HG03025 (cell line): ENCODE measurements around the gene PAN2.
A peak's percentile ranks its signal among the peaks of the same experiment; 100 is the strongest.
"Not testable (repeated sequence)": the region's sequence is repeated elsewhere in the genome, so short reads cannot be mapped to it uniquely, and the experiment has no call there.

Source experiments
- ATAC-seq: cut with Tn5 transposase; IDR thresholded peaks from one replicate; pipeline ENCODE4 v1.9.1; 2021; ENCODE audit warnings: mild to moderate bottlenecking, moderate library complexity; ENCODE audit not compliant: unreplicated experiment, low FRiP score

Gene PAN2

GRCh38 chr12:56333679-56334489 is at the start of gene PAN2:
Gene PAN2 (minus strand): TSS chr12:56334000. CDS start chr12:56333094, 906 bp downstream.
- peak; percentile 85 for ATAC-seq

GRCh38 chr12:56382611-56383010 is 48.8 kb upstream of the PAN2 start:
- no peak for ATAC-seq

GRCh38 chr12:56377989-56378316 is 44.2 kb upstream of the PAN2 start:
- ATAC-seq = no peak

- ATAC-seq = no peak
Observed at GRCh38 chr12:56377310-56377988, 43.6 kb upstream of the PAN2 start.

GRCh38 chr12:56375598-56376434 is 42.0 kb upstream of the PAN2 start:
- no peak for ATAC-seq

- ATAC-seq = no peak
Observed at GRCh38 chr12:56374726-56375597, 41.2 kb upstream of the PAN2 start.

- no peak for ATAC-seq
Observed at GRCh38 chr12:56373515-56373914, 39.7 kb upstream of the PAN2 start.

GRCh38 chr12:56366948-56367347 is 33.1 kb upstream of the PAN2 start:
- ATAC-seq = no peak

- ATAC-seq = no peak
Observed at GRCh38 chr12:56362130-56363059, 28.6 kb upstream of the PAN2 start, which contains the start of gene APOF. Gene APOF (minus strand): TSS chr12:56362857. CDS start chr12:56362745, 112 bp downstream.

GRCh38 chr12:56361487-56362129 is 27.8 kb upstream of the PAN2 start:
- no peak for ATAC-seq

- peak; percentile 94 for ATAC-seq
Observed at GRCh38 chr12:56359851-56360767, 26.3 kb upstream of the PAN2 start, which contains the start of gene STAT2. Gene STAT2 (minus strand): TSS chr12:56360107. CDS start chr12:56356571, 3,536 bp downstream.

- no peak for ATAC-seq
Observed at GRCh38 chr12:56358836-56359532, 25.2 kb upstream of the PAN2 start.

- ATAC-seq = no peak
Observed at GRCh38 chr12:56351325-56351724, 17.5 kb upstream of the PAN2 start.

- ATAC-seq = no peak
Observed at GRCh38 chr12:56350662-56351061, 16.9 kb upstream of the PAN2 start.

- no peak for ATAC-seq
Observed at GRCh38 chr12:56348776-56349175, 15.0 kb upstream of the PAN2 start.

GRCh38 chr12:56347255-56347654 is 13.5 kb upstream of the PAN2 start:
- not testable (repeated sequence) for ATAC-seq

GRCh38 chr12:56346675-56347074 is 12.9 kb upstream of the PAN2 start:
- no peak for ATAC-seq
